IPS-18a (cell line): ENCODE measurements around the gene PTGDS.
A peak's percentile ranks its signal among the peaks of the same experiment; 100 is the strongest.

Source experiments
- H3K27ac ChIP-seq: one replicate; pipeline ENCODE4 v1.5.1; 2013; ENCODE audit warnings: low read length
- H3K27me3 ChIP-seq: one replicate; pipeline ENCODE4 v1.6.1; 2013; ENCODE audit warnings: mild to moderate bottlenecking, low read length; ENCODE audit not compliant: control insufficient read depth, insufficient read depth
- H3K36me3 ChIP-seq: one replicate; pipeline ENCODE4 v1.6.1; 2013; ENCODE audit warnings: low read depth, low read length; ENCODE audit not compliant: control insufficient read depth
- H3K4me1 ChIP-seq: one replicate; pipeline ENCODE4 v1.6.1; 2013; ENCODE audit warnings: low read depth, low read length; ENCODE audit not compliant: control insufficient read depth
- H3K4me3 ChIP-seq: one replicate; pipeline ENCODE4 v1.5.1; 2013; ENCODE audit warnings: low read length
- H3K9ac ChIP-seq: one replicate; pipeline ENCODE4 v1.6.1; 2013; ENCODE audit warnings: mild to moderate bottlenecking, low read length, moderate library complexity
- H3K9me3 ChIP-seq: one replicate; pipeline ENCODE4 v1.6.1; 2013; ENCODE audit warnings: low read depth, low read length; ENCODE audit not compliant: control insufficient read depth

PTGDS gene

GRCh38 chr9:136947955-136948510, 29.3 kb upstream of the PTGDS start:
- Histone ChIP-seq H3K27me3 (no peaks in the 10 kb centered on the region), H3K4me1 (peaks cover 5% of the 10 kb centered on the region), H3K9me3 (no peaks in the 10 kb centered on the region), H3K9ac (no peak overlapping the region), H3K36me3 (no peaks in the 10 kb centered on the region), H3K27ac (no peak overlapping the region), H3K4me3 (no peak overlapping the region)

GRCh38 chr9:136949239-136949816, 28.0 kb upstream of the PTGDS start:
- H3K9ac ChIP-seq: peak overlapping the region; percentile 36

GRCh38 chr9:136949817-136950655, 27.3 kb upstream of the PTGDS start:
- H3K9me3 ChIP-seq: no peaks in the 10 kb centered on the region
- H3K36me3 ChIP-seq: no peaks in the 10 kb centered on the region
- no peaks in the 10 kb centered on the region for H3K27me3 ChIP-seq
- peak overlapping the region; percentile 54 for H3K9ac ChIP-seq
- no peak overlapping the region for H3K27ac ChIP-seq
- peak overlapping the region; percentile 62 for H3K4me3 ChIP-seq
- peaks cover 5% of the 10 kb centered on the region for H3K4me1 ChIP-seq

More at GRCh38 chr9:136949239-136949816, 28.0 kb upstream of the PTGDS start:
- Histone ChIP-seq H3K36me3 (no peaks in the 10 kb centered on the region), H3K27ac (no peak overlapping the region), H3K9me3 (no peaks in the 10 kb centered on the region), H3K4me3 (peak overlapping the region; percentile 62), H3K27me3 (no peaks in the 10 kb centered on the region), H3K4me1 (peaks cover 5% of the 10 kb centered on the region)

- Histone ChIP-seq H3K27ac (no peak overlapping the region), H3K27me3 (no peaks in the 10 kb centered on the region), H3K4me1 (peaks cover 5% of the 10 kb centered on the region), H3K9ac (peak overlapping the region; percentile 54), H3K9me3 (no peaks in the 10 kb centered on the region), H3K36me3 (no peaks in the 10 kb centered on the region), H3K4me3 (peak overlapping the region; percentile 62)
Measured at GRCh38 chr9:136950656-136951276, 26.5 kb upstream of the PTGDS start.

- Histone ChIP-seq H3K9ac (no peak within 1 kb of the TSS), H3K27ac (no peak within 1 kb of the TSS), H3K4me1 (peaks cover 5% of the 10 kb centered on the region), H3K36me3 (no peaks in the 10 kb centered on the region), H3K27me3 (no peaks in the 10 kb centered on the region), H3K4me3 (no peak within 1 kb of the TSS), H3K9me3 (no peaks in the 10 kb centered on the region)
Measured at GRCh38 chr9:136951541-136952320, 25.6 kb upstream of the PTGDS start, which contains the start of gene LCN12. TSS of gene LCN12 (plus strand) at chr9:136952273. CDS start at chr9:136952328, 55 bp downstream.

- Histone ChIP-seq H3K9me3 (no peaks in the 10 kb centered on the region), H3K27ac (no peak overlapping the region), H3K4me1 (peaks cover 5% of the 10 kb centered on the region), H3K4me3 (no peak overlapping the region), H3K9ac (no peak overlapping the region), H3K27me3 (no peaks in the 10 kb centered on the region), H3K36me3 (no peaks in the 10 kb centered on the region)
Measured at GRCh38 chr9:136952321-136952850, 24.9 kb upstream of the PTGDS start.

GRCh38 chr9:136952876-136953770, 24.2 kb upstream of the PTGDS start:
- H3K4me3 ChIP-seq: no peak overlapping the region
- H3K4me1 ChIP-seq: peaks cover 5% of the 10 kb centered on the region
- no peaks in the 10 kb centered on the region for H3K9me3 ChIP-seq
- no peak overlapping the region for H3K27ac ChIP-seq
- no peaks in the 10 kb centered on the region for H3K27me3 ChIP-seq
- H3K36me3 ChIP-seq: no peaks in the 10 kb centered on the region
- no peak overlapping the region for H3K9ac ChIP-seq

- Histone ChIP-seq H3K27ac (no peak overlapping the region), H3K9me3 (no peaks in the 10 kb centered on the region), H3K4me1 (peaks cover 5% of the 10 kb centered on the region), H3K9ac (no peak overlapping the region), H3K36me3 (no peaks in the 10 kb centered on the region), H3K27me3 (no peaks in the 10 kb centered on the region), H3K4me3 (no peak overlapping the region)
Measured at GRCh38 chr9:136953771-136954269, 23.5 kb upstream of the PTGDS start.

- Histone ChIP-seq H3K27ac (no peak overlapping the region), H3K36me3 (no peaks in the 10 kb centered on the region), H3K9ac (no peak overlapping the region), H3K4me1 (peaks cover 5% of the 10 kb centered on the region), H3K27me3 (no peaks in the 10 kb centered on the region), H3K9me3 (no peaks in the 10 kb centered on the region), H3K4me3 (no peak overlapping the region)
Measured at GRCh38 chr9:136954270-136955083, 22.8 kb upstream of the PTGDS start.
